GM03348 (cell line): Measurements from ENCODE around the gene LIX1.
"Not testable (repeated sequence)": the region's sequence is repeated elsewhere in the genome, so short reads cannot be mapped to it uniquely, and the experiment has no call there.

ENCODE experiments used
- DNase-seq: peaks from one replicate; pipeline ENCODE4 v3.0.0; 2012; ENCODE audit warnings: low spot score

LIX1 gene

DNA sequence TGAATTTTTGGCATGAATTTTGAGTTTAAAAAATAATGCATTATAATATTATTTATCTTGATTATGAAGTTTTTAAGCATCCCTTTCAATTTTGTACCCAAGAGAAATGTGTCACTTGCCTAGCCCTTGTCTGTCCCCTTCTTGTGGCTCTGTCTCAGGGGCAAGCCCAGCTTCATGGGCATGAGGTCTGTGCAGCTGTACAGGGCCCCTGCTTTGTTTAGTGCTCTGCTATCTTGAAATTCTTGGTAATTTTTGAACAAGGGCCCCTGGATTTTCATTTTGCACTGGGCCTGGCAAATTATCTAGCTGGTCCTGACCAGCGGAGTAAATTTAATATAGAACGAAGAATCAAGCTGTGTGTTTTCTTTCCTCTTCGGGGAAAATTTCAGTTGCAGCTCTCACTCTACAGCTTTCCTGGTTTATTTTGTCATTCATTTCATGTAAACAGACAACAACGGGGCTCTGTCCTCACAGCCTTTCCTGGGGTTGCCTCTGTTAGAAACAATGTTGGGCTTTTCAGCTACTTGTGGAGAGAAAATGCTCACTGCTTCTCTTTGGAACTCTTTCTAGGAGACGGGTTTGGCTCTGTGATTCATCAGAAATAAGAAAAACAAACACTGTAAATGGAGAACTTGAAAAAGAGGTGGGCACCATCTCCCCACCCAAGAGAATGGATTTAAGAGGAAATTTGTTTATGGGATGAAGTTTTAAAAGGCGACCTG lies 41.1 kb downstream of the LIX1 start:
- no peak for DNase-seq

DNA sequence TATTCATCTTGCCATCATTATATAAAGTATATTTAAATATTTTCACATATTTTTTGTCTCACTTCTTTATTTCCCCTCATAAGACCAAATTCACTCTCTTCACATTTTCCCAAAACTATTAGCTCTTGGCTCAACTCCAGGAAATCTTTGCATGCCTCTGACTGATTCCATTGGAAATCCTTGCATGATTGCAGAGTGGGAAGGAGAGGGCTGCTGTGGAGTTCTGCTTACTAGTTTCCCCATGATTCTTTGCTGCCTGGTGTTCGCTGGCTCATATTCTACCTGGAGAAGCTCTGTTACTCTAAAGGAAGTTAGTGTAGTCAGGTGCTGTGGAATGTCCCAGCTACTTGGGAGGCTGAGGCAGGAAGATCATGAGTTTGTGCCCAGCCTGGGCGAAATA lies 41.9 kb downstream of the LIX1 start:
- no peak for DNase-seq

DNA sequence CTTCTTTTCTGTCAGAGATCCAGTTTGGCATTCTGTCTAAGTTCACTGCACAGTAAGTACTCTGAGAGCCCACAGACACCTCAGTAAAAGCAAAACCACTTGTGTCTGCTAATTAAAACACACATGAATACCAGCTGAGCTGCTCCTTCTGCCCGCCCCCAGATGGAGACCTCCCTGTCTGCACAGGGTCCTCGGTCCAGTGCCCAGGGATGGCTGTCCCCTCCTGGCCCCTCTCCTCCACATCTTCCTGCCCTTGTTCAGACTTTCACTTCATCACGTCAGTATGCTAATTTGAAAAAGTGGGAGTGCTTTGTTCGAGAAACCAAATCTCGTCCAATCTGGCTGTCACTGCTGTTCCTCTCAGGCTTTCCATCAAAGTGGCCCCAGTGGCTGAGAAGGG lies 43.5 kb downstream of the LIX1 start:
- DNase-seq = no peak

DNA sequence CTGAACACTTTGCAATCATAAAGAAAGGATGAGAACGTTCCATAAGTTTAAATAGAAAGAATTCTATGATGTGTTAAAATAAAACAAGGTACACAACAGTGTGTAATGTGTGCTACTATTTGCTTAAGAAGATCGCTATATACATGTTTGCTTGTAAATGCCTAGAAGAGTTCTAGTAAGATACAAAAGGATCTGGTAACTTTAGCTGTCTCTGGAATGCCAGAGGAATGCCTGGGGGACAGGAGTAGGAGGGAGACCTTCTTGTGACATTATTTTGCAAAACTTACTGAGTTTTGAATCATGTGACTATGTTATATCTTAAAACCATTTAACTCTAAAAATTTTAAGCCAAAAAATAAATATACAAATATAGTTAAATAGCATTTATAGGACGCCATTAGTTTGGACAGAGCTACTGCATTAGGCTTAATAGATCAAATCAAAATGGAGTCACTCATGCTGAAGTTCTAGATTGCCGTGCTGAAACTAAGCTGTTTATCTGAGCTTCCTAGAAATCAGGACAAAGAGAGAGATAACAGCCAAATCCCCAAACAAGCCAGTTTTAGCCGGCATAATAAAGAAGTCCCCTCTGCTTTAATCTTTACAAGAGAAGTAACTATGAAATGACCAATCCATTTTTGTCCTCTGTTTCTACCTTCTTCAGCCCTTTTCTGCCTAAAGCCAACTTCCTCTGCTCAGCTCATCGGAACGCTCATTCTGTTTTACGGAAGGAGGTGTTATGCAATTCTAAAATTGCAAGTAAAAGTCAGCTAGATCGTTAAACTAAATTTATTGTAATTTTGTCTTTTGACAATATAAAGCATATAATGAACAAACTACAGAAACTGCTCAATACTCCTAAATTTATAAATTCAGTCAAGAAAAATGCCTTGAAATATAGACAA lies 44.8 kb downstream of the LIX1 start:
- no peak for DNase-seq

DNA sequence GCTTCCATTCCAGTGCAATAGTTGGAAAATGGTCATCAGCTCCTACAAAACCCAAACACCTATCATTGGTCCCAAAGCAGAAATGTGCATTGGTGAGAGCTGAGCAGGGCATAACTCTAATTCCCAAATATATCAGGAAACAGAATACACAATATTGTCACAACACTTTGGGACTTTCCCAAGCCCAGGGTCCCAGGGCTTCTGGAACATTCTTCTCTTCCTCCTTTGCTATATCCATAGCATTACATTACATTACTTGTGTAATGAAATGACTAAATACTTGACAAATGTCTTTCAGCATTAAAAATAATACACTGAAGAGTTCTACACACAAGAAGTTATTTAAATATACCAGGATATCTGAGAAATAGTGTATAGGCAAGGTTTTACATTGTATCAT lies 45.6 kb downstream of the LIX1 start:
- no peak for DNase-seq

DNA sequence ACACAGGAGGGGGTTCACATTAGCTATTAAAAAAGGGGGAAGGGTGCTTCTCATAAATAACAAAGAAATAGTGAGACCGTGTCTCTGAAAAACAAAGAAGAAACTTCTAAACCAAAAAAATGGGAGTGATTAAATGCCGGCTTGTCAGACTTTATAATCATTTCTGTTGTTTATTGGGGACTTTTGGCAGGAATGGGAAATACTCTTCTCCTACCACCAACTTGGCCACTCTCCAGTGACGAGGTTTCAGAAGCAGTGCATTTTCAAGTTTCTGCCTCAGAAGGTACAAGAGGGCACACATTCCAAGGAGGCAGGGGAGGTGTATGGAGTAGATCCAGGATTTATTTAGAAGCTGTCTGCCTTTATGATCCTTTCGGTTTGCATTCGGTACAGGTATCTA lies 46.2 kb downstream of the LIX1 start:
- no peak for DNase-seq

DNA sequence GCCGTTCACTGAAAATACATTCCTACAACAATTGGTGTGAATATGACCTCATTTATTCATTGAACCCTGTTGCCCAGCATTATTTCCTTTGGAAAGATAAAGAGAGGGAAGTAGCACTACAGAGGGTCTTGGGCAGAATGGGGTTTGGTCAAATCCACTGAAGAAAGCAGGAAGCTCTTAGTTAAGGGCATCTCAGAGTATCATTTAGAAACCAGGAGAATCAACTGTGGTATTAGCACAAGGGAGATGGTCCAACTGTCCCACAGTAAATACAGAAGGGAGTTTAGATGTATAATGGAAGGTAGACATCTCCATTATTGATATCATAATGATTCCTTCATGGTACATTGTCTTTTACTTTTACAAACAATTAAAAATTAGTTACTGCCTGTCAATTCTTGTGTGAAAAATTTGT lies 47.1 kb downstream of the LIX1 start:
- DNase-seq = no peak

DNA sequence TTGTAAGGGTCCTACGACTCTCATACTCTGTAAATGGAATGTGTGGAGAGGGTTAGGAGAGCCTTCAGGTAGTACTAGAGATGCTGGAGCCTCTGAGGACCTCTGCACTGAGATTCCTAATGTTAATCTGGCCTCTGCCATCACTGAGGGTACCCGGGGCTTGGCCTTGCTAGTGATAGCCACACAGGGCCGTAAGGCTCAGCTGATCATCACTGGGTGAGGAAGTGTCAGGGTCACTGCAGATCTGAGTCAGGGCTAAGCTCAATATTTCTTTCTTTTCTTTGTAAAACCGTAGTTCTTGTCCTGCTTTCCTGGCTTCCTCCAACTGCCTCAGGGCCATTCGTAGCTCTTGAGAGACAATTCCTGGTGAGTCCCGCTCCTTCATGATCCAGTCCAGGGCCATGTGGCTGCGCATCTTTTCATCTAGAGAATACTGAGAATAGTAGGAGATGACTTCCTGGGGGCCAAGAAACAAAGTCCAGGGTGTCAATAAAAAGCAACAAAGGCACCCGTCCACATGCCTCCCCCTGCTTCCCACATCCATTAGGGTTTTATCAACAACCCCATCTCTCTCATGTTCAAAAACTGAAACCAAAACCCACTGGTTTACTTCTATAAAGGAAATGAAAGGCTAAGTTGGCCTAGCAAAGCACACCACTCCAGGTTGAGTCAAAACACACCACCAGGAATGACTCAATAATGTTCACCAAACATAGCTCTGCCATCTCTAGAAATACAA lies 47.7 kb downstream of the LIX1 start:
- no peak for DNase-seq

DNA sequence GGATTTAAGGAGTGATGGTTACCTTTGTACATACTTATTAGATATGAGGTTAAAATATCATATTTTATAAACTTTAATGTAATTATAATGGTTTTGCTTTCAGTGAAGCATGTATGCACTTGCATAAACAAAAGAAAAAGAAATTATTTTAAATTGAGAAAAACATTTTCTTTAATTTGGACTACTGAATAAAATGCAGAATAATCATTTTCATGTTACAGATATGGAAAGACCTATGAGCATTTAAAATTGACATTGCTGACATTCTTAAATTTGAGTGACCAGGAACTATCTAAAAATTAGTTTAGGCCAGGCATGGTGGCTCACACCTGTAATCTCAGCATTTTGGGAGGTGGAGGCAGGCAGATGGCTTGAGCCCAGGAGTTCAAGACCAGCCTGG lies 49.2 kb downstream of the LIX1 start:
- no peak for DNase-seq

DNA sequence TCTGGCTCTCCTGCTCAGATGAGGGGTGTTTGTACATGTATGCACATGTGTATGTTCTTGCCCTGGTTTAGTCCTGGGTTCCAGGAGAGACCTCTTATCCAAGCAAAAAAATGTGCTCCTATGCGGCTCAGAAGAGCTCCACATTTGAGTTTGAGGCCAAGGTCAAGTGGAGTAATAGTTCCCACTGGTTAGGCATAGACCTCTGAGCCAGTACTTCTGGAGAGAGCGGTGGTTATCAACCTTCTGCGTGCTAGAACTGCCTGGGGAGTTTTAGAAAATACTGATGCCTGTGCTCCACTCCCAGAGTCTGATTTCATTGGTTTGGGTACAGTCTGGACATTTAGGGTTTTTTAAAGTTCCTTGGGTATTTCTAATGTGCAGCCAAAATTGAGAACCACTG lies 51.5 kb downstream of the LIX1 start:
- DNase-seq = no peak

DNA sequence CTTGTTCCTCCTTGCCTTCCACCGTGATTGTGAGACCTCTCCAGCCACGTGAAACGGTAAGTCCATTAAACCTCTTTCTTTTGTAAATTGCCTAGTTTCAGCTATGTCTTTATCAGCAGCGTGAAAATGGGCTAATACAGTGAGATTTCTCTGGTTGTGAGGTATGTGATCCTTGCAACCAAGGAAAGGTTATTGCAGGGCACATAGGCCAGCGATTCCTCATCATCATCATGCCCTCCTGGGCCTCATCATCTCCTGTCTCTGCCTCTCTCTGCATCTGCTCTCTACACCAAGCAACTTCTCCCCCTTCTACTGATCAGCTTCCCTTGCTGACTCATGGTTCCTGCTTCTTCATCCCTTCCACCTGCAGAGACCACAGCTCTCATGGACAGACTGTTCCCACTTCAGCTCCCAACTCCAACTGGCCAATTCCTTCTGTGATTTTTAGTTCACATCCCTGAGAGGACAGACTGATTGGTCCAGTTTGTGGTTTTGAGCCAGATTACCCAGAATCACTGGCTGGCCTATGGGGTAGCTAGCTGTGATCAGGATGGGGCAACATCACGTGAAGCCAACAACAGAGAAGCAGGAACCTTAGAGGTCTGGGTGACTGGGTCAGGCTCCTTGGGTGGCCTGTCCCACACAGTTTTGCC lies 53.1 kb downstream of the LIX1 start:
- DNase-seq = no peak

DNA sequence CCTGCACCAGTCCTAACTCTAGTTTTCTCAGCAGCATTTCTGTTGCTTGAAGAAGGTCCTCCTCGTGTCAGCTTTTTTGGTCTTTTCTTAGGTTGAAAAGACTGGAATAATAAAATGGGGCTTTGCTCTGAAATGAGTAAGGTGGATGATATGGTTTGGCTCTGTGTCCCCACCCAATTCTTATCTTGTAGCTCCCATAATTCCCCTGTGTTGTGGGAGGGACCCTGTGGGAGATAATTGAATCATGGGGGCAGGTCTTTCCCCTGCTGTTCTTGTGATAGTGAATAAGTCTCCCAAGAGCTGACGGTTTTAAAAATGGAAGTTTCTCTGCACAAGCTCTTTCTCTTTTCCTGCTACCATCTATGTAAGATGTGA lies 53.6 kb downstream of the LIX1 start:
- no peak for DNase-seq

DNA sequence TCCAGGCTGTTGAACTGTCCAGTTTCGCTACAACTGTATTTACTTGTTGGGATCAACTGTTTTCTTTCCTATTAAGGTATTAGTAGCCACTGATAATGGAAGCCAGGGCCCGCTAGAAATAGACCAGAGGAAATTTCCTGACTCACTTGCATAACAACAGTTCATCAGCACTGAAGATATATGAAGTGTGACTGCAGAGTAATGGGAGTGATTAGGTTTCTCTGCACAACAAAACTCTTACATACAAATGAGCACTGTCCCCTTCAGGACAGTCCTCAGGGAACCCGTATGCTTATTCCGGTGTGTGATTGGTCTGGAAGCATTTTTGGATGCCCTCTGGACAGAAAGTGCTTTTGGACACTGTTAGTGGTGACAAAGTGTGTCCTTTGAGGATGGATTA lies 55.3 kb downstream of the LIX1 start:
- DNase-seq = no peak

DNA sequence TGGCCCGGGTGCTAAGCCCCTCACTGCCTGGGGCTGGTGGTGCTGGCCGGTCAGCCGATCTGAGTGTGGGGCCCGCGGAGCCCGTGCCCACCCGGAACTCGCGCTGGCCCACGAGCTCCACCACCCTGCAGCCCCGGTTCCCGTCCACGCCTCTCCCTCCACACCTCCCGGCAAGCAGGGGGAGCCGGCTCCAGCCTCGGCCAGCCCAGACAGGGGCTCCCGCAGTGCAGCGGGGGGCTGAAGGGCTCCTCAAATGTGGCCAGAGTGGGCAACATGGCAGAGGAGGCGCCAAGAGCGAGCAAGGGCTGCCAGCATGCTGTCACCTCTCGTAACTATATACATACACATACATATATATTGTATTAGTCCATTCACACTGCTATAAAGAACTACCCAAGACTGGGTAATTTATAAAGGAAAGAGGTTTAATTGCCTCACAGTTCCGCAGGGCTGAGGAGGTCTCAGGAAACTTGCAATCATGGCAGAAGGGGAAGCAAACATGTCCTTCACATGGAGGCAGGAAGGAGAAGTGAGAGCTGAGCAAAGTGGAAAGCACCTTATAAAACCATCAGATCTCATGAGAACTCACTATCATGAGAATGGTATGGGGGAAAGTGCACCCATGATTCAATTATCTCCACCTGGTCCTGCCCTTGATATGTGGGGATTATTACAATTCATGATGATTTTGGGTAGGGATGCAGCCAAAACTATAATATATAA lies 56.8 kb downstream of the LIX1 start:
- no peak for DNase-seq

DNA sequence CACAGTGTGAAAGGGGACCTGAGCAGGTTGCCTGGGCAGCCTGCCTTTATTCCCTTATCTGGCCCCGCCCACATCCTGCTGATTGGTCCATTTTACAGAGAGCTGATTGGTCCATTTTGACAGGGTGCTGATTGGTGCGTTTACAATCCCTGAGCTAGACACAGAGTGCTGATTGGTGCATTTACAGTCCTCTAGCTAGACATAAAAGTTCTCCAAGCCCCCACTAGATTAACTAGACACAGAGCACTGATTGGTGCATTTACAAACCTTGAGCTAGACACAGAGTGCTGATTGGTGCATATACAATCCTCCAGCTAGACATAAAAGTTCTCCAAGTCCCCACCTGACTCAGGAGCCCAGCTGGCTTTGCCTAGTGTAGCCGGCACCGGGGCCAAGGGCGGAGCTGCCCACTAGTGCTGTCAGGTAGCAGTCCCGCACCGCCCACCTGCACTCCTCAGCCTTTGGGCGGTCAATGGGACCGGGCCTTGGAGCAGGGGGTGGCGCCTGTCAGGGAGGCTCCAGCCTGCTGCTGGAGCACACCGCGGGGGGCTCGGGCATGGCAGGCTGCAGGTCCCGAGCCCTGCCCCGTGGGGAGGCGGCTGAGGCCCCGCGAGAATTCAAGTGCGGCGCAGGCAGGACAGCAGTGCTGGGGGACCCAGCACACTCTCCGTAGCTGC lies 57.5 kb downstream of the LIX1 start:
- not testable (repeated sequence) for DNase-seq

DNA sequence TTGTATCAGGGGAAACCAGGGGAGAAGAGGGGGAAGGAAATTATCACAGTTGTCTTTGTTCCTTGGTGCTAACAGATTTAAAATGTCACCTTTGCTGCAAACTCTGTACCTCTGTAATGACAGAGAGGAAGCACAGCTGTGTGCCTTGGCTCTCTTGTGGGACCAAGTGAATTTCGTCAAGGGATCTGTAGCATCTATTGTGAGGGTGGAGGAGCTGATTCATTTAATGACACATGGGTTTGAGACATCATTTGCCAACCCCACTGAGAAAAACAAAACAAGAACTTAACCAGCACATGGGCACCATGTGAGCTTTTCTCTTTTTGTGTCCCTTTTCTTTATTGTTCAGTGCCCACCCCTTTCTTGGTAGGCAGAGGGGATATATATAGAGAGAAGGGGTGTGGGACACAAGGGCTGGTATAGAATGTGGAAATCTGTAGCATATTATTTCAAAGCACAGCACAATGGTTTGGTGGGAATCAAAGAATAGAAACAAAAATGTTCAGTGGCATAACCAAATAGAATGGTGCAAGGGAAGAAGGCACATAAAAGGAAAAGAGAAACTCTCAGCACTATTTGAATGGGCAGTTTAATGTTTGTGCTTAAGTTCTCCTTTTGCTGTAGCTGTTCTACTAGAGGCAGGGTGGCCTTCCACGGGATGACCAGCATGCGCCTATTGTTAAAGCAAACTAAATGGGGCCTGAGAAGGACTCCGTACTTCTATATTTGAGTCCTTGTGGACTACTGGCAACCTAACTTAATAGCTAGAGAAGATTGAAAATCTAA lies 63.3 kb downstream of the LIX1 start:
- no peak for DNase-seq

DNA sequence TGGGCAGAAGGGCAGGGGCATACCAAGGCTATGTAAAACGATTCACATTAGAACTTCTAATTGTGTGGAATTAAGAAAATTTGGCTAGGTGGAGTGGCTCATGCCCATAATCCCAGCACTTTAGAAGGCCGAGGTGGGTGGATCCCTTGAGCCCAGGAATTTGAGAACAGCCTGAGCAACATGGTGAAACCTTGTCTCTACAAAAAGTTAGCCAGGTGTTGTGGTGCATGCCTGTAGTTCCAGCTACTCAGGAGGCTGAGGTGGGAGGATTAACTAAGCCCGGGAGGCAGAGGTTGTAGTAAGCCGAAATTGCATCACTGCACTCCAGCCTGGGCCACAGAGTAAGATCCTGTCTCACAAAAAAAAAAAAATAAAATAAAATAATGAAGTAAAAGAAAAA lies 65.2 kb downstream of the LIX1 start:
- DNase-seq = no peak

DNA sequence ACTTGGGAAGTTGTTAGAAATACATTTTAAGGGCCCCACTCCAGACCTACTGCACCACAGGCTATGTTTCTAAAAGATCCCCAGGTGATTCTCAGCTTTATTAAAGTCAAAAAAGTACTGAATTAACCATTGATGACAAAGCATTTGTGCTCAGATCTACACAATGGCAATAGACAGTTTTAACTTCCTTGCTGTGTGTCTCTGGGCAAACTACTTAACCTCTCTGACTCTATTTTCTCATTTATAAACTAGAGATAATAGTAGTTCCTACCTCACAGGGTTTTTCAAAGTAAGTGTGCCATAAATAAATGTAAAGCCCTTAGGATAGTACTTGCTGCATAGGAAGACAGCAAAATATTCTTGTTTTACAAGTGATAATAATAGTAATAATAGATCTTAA lies 66.3 kb downstream of the LIX1 start:
- no peak for DNase-seq

DNA sequence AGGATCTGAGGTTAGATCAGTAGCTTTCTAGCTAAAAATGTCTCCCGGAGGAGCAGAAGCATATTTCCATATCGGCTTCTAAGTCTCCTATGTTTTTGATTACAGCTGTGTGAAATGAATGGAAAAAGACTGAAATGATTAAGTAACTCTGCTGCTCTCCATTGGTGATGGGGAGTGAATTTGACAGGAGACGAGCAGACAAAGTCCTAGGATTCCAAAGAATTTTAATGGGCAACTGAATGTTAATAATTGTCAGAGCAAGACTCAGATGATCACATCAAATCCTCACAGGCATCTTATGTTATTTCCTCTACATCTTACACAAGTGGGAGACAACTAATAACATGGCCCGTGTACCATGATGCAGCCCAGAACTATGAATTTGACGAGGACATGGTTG lies 66.8 kb downstream of the LIX1 start:
- no peak for DNase-seq

DNA sequence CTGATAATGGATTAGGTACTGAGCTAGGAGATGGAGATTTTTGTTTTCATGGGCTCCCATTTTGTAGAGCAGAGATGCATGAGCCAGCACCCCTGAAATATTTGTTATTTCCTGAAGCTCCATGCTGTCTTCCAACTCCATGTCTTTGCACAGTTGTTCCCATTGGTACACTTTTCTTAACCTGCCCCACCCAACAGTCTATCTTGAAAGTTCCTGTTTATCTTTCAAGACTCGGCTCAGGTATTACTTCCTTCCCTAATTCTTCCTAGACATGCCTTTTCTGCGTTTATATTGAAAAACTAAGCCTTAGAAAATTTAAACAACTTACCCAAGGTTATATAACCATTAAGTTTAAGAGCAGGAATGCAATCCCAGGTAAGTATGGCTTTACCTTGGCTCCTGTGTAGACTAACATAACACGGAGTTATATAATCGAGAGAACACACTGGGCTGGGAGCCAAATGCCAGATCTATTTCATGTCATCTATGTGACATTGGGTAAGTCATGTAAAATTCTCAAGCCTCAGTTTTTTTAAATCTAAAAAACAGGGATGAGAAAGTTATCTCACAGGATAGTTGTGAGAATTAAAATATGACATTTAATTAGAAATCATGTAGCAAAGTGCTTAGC lies 67.4 kb downstream of the LIX1 start:
- DNase-seq = no peak
